ENCODE data around the gene SLC7A14.

GRCh38 chr3:170508291-170508690 lies 77.6 kb downstream of the SLC7A14 start:
- TF ChIP-seq CTCF (conservative IDR thresholded peaks at IDR 0.05; ENCODE audit: low read length) (no peak), EZH2phosphoT487 (IDR thresholded peaks at IDR 0.05; ENCODE audit: borderline replicate concordance, low read depth, low read length) (no peak)
